DMS114 treated with DMSO at 0.1 percent for 48 hours (cell line): ENCODE measurements around the gene DPP8.
A peak's percentile ranks its signal among the peaks of the same experiment; 100 is the strongest.
"Not testable (repeated sequence)": the region's sequence is repeated elsewhere in the genome, so short reads cannot be mapped to it uniquely, and the experiment has no call there.

Experiments used
- DNase-seq: peaks from one replicate; lab custom pipeline; 2025; ENCODE audit not compliant: unreplicated experiment; lab: John Stamatoyannopoulos, UW

DPP8 gene

DNA sequence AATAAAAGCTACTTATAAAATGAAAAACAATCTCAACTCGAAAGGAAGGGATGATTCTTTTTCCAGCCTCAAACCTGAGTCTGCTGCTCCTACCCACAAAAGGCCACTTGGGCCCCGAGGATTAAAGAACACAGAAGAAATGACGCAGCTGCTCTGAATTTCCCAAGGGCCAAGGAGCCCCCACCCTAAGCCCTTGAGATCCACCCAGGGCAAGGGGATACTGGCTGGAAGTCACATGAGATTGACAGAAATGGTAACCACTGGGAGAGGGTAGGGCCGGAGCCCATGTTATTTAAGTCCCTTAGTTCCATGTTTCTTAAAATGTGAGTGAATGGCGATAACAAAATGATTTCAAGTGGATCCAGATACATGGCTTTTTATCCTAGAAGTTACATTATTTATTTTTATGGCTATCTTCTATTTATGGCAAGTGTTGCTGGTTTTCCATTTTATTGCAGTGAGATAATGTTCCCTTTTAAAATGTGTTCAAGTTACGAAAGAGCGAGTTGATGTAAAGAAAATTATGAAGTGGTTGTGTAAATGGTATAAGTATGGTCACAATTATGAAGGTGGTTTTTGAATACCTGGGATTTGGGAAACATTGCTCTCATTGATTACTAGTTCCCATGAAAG lies 111.6 kb downstream of the DPP8 start:
- no peak for DNase-seq

DNA sequence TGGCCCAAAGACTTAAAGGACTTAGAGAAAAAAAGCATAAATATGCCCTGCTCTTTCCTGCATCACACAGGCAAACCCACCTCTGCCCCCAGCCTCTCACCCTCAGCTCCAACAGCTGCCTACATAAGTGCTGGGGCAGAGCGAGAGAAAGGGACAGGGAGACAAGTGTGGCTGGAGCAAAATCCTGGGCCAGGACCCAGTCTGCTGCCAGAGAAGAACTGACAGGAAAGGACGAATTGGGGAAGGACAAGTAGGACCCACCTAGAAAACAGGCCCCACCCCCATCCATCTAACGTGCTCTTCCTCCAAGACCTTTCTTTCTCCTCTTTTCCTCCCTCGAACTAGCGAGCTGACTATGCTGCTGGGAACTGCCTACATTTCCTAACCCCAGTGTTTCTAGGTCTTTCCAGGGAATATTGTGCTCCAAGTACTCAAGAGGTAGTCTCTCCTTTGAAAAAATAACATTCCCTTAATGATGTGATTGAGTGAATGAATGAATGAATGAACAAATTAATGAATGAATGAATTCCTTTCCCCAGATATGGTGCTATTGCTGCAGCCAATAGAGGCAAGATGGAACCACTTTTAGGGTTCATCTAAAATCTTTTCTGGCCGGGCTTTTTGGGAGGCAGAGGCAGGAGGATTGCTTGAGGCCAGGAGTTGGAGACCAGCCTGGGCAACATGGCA lies 113.2 kb downstream of the DPP8 start:
- no peak for DNase-seq

DNA sequence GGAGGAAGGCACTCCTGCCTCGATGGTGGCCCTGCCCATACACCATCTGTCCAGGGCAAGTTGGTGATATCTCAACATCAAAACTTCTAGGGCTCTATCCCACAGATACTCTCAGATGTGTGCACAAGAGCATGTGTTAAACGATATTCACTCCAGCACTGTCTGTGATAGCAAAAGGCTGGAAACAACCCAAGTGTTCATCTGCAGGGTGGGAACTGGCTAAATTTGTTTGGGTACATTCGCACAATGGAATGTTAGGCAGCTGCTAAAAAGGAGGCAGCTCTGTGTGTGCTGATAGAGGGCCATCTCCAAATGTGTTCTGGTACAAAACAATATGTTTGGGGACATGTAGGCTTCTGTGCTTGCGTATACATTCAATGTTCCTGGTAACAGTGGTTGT lies 114.5 kb downstream of the DPP8 start:
- no peak for DNase-seq

DNA sequence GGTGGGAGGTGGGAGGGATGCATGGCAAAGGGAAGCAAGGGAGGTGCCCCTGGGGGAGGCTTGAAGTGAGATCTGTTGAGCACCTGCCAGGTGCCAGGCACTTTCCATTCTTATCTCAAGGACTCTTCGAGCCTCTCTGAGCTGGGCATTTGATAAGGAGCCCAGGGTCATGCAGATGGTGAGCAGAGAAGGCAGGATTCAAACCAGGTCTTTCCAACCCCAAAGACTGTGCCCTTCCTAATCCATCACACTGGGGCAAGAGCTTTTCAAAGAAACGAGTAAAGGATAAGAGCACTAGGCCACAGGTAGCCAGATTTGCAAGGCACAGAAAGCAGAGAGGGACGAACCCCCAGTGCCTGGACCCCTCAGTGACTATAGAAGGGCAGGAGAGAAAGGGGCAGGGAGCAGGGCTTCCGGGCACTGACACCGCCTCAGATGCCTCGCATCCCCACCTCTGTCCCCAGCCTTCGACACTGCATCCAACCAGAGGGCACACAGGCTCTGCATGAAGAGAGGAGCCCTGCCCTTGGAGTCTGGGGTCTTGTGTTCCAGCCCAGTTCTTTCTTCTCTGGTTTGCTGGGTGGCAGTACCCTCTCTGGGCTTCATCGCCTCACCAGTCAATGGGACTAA lies 115.8 kb downstream of the DPP8 start:
- no peak for DNase-seq

DNA sequence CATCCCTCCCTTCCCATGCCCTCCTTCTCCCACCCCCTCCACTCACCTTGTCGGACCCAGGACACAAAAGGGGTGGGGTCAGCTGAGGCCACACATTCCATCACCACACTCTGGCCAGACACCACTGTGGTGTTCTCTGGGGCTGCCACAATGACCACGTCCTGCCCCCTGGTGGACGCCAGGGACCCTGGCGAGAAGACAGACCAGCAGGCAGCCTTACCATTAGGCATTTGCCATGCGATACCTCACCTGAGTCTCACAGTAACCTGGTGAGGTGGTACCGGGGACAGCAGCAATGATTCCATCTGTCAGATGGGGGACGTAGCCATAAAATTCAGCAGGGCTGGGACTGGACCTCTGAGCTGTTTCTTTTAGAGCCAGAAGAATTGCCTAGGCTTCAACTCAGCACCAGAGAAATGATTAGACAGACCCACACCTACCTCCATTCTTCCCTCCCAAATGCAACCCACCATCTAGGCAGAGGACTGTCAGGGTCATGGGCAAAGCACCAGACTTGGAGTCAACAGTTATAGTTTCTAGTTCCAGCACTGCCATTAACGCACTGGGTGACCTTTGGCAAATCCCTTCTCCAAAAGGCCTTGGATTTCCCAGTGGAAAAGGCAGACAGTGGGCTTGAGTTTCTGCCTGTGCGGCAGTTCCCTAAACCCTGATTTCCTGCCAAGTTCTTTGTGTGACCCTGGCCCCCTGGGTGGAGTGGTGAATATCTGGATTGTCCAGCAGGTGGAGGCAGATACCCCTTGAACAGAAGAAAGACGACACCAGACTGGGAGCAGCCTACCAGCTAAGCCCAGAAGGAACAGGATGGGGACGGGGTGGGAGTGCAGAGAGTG lies 116.5 kb downstream of the DPP8 start:
- peak; percentile 67 for DNase-seq

DNA sequence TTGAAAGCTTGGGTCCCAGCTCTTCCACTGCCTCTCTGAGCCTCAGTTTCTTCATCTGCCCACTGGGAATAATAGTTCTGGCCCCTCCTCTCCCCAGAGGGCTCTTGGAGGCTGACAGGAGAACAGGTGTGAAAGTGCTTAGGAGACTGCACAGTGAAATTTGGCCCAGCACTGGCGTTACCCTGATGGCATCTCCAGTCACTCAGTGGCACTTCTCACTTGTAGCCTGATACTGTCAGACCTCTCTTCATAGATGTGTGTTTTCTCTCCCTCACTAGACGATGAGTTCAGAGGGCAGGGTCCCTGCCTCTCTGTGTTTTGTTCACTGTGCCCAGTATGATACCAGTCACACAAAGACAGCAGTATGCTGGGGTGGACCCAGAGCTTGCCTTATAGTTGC lies 117.5 kb downstream of the DPP8 start:
- DNase-seq, result no peak

DNA sequence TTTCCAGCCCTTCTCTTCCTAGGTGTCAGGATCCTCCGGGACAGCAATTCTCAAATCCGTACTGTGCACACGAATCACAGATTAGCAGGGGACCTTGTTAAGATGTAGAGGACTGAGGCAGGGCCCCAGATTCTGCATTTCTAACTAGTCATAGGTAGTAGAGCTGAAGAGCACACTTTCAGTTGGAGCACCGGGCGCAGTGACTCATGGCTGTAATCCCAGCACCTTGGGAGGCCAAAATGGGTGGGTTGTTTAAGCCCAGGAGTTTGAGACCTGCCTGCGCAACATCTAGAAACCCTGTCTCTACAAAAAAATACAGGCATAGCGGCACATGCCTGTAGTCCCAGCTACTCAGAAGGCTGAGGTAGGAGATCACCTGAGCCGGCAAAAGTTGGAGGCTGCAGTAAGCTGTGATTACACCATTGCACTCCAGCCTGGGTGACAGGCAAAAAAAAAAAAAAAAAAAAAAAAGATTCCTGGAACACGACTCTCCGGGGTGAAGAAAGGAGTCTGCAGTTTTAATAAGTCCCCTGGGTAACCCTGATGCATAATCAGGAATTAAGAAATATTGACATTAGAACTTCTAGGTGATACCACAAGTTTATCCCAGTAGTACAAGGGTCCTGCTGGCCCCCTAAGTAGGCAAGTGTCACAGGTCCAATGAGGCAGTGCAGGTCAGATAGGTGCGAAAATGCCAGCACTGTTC lies 118.3 kb downstream of the DPP8 start:
- DNase-seq, result no peak

DNA sequence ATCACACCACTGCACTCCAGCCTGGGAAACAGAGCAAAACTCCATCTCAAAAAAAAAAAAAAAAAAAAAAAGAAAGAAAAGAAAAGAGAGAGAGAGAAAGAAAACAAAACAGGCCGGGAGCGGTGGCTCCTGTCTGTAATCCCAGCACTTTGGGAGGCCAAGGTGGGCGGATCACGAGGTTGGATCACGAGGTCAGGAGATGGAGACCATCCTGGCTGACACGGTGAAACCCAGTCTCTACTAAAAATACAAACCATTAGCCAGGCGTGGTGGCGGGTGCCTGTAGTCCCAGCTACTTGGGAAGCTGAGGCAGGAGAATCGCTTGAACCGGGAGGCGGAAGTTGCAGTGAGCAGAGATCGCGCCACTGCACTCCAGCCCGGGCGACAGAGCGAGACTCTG lies 119.0 kb downstream of the DPP8 start:
- DNase-seq, result not testable (repeated sequence)

DNA sequence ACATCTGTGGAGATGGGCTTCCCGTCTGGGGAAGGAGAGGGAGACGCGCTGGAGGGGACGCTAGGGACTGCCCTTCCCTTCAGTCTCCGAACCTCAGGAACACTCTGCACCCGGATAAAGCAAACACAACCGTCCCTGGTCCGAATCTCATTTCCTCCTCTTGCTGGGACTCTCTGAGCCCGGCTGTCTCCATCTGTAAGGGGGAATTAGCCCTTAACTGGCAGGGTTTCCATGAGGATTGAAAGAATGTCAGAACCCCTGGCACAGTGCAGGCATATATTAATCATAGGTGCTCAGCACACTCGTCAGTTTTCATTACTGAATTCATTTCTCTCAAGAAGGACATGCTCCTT lies 120.5 kb downstream of the DPP8 start:
- no peak for DNase-seq

DNA sequence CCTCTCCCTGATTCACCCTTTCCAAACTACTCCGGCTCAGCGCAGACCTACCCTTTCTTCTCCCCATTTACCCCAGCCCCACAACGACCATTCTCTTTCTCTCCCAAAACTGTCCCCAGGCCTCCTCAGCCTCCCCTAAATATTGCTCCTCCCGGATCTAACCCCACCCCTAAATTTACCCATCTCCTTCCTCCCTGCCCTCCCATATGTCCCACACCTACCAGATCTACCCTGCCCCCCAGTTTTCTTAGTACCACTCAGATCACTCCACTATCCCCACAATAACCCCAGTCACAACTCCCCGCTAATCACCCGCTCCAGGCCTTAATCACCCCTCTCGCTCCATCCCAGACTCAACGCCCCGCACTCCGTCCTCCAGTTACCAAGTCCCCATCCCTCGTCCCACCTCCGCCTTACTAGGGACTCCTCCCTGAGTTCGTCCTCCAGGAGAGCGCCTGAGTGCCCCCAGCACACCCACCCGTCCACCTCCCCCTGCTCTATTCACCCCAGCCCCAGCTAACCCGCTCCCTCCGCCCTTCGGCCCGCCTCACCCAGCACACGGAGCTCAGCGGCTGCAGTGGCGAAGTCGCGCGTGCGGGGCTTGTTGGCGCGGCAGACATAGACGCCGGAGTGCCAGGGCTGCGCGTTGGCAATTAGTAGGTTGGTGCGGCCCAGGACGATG lies 121.1 kb downstream of the DPP8 start:
- DNase-seq, result no peak

DNA sequence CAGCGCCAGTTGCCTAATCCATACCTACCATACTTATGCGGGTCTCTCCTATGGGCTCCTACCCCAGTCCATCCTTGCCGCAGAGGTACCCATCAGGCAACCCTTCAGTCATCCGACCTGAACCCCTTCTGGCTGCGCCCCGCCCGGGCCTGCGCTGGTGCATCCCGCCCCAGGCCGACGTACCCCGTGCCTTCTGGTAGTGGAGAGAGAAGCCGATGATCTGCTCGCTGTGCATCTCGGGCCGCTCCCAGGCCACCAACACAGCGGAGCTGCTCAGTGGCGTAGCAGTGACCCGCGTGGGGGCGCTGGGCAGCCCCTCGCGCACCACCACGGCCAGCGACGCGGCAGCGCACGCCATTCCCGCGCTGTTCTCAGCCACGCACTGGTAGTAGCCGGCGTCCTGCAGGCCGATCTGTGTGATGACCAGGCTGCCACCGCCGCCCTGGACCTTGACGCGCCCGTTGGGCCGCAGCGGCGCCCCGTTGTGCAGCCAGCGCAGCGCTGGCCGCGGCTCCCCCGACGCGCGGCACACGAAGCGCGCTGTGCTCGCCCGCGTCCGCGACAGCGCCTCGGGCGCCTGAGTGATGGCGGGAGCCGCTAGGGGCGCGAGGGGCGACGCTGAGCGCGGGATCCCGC lies 121.8 kb downstream of the DPP8 start:
- no peak for DNase-seq

DNA sequence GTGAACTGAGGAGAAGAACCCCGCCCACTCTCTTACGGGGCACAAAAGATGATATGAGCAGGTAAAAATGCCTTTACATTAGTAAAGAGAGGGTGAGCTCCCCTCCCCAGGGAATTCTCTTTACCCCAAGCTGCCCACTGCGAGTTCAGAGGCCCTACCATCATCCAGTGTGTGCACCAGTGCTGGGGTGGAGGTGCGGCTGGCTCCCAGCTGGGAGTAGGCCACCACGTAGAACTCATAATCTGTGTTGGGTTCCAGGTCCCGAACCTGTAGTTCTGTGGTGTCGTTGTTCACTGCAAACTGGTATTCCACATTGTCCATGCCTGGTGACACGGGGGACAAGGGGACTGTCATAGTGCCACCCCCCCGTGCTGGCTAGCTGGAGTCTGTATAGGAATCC lies 122.6 kb downstream of the DPP8 start:
- DNase-seq, result no peak

DNA sequence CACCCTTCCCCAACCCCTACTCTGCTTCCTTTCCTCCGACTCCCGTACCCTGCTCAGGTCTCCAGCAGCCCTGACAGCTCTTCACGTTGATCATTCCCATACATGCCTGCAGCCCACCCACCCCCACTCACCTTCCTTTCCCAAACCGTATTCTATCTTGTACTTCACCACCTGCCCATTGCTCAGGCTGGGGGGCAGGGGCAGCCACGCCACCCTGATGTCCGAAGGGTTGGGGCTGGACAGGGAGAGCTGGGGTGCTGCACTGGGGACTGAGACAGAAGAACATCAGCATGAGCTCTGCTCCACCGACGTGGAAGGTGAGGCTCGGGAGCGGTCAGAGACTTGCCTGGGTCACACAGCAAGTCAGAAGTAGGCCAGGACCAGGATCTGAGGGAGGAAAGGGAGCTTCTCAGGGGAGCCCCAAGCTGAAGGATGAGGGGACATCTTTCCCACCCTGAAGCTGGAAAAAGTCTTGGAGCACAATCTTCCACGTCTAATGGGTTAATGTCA lies 123.2 kb downstream of the DPP8 start:
- DNase-seq, result no peak

DNA sequence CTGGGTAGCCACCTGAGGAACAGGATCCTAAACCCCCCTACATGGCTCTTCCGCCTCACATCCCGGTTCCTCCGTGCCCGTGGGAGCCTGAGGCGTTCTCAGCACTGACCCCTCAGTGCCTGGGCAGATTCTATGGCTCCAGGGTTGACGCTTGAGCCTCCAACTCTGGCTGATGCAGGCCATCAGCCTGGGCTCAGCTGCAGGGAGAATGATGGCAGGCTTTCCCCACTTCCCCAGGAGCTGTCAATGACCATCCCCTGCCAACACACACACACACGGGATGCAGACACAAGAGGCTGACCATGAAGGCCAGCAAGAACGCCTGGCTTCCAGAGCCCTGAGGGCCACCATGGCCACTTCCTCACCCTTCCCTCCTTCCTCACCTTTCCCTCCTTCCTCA lies 123.9 kb downstream of the DPP8 start:
- DNase-seq, result no peak

DNA sequence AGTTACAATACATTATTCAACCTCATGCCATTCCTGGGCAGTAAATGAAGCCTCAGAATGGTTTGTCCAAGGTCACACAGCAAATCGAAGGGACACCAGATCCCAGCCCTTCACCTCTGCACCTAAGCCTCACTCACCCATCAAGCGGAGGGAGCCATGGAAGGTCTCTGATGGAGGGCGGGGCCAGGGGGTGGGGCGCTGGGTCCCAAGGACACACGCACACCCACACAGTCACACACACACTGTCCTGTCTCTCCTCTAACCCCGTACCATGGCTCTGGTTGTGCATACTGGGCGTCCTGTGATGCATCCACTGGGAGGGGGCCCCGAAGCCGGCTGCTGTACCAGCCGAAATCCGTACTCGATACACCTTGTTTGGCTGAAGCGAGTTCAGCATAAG lies 124.4 kb downstream of the DPP8 start:
- DNase-seq, result no peak
